Amygdala (tissue), 56 donors: ENCODE data around the gene SDHAF1.
"Not testable (repeated sequence)": the region's sequence is repeated elsewhere in the genome, so short reads cannot be mapped to it uniquely, and the experiment has no call there.

Experiments
- DNase-seq, 56 donors: peaks; one replicate each; lab custom pipeline; 2025; lab: John Stamatoyannopoulos, UW

The SDHAF1 gene

DNA sequence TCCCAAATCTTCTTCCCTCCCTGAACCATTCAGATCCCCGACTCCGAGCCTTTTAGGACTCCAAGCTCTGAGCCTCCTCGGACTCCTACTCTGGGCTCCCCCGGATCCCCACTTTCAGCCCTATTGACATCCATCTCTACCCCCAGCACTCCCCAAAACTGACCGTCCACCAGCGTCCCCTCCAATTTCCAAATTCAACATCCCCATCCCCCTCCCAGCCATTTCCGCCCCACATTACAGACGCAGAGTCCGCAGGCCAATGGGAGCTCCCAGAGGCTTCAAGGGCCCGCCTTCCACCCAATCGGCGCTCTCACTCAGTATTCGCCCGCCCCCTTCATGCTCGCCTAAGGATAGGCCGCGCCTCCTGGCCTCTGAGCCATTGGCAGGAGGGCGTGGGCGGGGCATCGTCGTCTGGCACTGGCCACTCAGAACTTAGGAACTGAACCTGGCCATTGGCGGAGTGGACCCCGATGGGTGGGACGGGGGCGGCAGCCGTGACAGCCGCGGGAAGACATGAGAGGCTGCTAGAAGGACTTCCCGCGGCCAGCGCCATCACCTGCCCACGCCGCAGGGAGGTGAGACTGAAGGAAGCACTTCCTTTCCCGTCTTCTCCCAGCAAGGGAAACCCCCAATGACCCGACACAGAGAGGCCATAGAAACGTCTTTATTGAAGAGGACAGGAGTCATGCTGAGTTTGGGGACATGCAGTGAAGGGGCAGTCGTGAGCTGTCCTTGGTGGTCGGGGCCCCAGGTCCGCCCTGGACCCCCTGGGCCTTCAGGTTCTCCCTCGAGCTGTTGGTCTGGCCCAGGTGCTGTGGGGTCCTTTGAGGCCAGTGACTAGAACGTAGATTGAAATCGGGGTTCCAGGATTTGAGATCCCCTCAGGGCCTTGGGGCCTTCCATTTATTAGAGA, 19.3 kb downstream of the SDHAF1 start, which contains the start of gene ALKBH6:
Gene ALKBH6 (minus strand): TSS at position 202 of the 913 bp plus-strand sequence. CDS start 816 bp downstream, outside the sequence.
- peak; percentile 68 to 100 (median 98) for DNase-seq

DNA sequence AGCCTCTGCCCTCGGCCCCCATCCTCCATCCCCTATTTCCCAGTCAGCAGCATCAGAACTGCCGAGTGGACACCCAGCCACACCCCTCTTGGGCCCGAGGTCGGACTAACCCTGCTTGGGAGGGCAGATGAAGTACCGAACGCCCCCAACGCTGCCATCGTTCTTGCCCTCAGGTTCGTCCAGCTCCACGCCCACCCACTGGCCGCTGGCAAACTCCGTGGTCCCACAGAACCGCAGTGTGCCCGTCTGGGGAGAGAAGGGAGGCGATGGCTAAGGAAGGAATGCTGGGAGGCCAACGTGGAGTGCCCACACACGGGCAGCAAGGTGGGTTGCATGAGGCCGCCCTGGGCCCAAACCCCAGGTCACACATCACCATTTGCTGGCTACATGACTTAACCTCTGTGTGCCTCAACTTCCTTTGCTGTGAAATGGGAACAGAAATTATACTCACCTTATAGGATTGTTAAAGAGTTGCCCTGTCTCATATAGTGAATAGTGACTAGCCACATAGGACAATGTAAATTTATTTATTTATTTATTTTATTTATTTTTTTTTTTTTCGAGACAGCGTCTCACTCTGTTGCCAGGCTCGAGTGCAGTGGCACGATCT, 24.2 kb downstream of the SDHAF1 start:
- no peak for DNase-seq

DNA sequence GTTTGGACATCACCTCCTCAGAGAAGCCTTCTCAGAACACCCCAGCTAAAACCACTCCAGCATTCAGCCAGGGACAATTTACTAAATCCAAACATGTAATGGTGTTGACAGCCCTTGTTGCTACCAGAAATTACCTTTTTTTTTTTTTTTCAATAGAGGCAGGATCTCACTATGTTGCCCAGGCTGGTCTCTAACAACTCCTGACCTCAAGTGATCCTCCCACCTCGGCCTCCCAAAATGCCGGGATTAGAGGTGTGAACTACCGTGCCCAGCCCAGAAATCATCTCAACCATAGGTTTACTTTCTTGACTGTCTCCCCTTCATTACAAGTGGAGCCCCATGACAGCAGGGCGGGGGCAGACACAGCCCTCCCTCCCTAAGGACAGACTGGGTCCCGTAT, 28.4 kb downstream of the SDHAF1 start:
- DNase-seq, result no peak

DNA sequence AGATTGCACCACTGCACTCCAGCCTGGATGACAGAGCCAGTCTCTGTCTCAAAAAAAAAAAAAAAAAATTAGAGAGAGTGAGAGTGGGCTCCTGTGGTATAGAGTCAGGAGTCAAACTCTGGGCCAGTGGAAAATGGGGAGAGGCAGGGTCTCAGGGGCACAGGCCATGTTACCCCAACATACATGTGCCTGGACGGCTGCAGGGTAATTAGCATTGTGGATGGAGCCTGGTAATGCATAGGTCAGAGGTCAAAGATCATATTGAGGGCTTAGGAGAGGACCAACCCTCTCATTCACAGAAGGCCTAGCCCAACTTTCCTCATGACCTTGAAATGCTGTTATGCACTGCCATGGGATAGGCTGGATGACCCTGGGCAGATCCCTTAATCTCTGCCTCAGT, 30.6 kb downstream of the SDHAF1 start:
- no peak for DNase-seq

DNA sequence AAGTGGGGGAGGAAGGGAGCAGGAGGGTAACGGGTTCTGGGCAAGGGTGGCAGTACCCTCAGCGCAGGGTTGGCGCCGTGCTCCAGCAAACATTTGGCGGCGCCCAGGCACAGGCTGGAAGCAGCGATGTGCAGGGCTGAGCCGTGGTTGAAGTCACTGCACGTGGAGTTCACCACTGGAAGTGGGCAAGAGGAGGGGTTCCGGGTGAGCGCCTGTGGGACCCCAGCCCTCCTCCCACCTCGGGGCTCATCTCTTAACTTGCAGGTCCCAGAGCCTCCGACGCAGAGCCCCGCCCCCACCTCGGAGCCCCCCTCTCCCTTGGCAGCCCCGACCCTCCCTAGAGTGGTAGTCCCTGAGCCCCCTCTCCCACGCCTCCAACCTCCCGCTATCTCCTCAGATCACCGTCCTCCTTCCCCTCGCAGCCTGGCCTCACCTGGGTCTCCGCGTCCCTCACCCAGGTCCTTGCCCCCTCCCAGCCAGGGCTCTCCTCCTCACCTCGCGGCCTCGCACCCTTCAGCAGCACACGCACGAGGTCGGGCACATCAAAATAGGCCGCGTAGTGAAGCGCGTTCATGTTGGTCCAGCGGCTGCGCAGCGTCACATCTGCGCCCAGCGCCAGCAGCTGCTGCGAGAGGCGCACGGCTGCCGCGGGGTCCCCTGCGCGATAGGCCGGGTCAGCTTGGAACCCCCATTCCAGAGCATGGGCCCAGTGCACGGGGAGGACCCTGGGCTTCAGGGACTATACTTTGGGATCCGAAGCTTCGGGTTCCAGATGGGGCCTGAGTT, 31.3 kb downstream of the SDHAF1 start:
- no peak for DNase-seq

DNA sequence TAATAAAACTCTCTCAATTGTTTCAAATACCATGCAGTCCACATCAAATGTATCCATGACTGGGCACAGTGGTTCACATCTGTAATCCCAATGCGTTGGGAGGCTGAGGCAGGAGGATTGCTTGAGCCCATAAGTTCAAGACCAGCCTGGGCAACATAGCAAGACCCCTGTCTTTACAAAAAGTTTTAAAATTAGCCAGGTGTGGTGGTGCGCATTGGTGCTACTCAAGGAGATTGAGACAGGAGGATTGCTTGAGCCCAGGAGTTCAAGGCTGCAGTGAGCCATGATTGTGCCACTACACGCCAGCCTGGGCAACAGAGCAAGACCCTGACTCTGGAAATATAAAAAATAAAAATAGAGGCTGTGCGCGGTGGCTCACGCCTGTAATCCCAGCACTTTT, 32.7 kb downstream of the SDHAF1 start:
- DNase-seq, result no peak

DNA sequence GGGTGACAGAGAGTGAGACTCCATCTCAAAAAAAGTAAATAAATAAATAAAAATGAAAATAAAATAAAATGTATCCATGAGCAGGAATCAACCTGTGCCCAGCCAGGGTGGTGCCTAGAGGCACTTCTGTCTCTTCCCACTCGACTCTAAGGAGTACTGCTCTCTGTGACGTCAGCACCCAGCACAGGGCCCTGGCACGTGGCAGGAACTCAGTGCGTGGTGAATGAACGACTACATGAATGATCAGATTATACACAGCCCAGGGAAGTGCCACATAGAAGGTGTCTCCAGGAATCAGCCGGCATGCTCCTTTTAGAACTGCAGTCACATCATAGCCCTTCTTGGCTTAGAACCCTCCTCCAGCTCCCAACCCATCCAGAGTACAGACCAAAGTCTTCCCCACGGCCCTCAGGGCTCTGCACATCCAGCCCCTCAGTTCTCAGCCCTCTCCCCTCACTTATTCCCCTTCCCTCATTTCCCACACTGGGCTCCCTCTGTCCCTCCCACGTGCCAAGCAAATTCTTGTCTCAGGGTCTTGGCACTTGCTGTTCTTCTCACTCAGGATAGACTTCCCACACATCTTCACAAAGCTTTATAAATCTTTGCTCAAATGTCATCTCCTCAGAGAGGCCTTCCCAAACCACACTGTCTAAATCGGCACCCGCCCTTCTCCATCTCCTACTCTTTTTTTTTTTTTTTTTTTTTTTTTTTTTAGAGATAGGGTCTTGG, 33.5 kb downstream of the SDHAF1 start:
- DNase-seq, result peak in 21 of 56 donors; percentile 11 to 56 (median 19)

DNA sequence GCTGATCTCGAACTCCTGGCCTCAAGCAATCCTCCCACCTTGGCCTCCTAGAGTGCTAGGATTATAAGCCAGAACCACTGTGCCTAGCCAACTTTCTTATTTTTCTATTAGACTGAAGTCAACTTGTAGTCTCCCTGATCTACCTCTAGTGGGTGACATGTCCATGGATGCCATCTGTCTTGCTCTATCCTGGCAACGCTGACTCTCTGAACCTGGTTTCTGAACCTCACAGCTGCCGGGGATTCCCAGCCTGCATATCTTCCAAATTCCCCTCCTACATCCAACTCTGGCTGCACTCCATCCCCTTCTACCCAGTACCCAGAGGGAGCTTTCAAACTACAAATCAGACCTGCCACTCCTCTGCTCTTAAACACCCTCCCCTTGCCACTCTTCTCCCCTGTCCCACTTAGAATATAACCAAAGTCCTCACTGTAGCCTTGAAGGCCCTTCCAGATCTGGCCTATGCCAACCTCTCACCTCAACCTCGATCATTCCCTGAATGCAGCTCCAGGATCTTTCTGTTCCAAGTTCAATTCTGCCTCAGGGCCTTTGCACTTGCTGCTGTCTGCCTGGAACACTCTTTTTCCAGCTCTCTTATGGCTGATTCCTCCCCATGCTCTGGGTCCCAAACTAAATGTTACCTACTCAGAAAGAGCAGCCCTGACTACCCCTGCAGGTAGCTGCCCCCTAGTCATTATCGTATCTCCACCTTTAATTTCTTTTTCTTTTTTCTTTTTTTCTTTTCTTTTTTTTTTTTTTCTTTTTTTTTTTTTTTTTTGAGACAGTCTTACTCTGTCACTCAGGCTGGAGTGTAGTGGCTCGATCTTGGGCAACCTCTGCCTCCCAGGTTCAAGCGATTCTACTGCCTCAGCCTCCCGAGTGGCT, 35.5 kb downstream of the SDHAF1 start:
- DNase-seq, result no peak

- no peak for DNase-seq
Measured at GRCh38 chr19:36031308-36031707, 36.3 kb downstream of the SDHAF1 start.

DNA sequence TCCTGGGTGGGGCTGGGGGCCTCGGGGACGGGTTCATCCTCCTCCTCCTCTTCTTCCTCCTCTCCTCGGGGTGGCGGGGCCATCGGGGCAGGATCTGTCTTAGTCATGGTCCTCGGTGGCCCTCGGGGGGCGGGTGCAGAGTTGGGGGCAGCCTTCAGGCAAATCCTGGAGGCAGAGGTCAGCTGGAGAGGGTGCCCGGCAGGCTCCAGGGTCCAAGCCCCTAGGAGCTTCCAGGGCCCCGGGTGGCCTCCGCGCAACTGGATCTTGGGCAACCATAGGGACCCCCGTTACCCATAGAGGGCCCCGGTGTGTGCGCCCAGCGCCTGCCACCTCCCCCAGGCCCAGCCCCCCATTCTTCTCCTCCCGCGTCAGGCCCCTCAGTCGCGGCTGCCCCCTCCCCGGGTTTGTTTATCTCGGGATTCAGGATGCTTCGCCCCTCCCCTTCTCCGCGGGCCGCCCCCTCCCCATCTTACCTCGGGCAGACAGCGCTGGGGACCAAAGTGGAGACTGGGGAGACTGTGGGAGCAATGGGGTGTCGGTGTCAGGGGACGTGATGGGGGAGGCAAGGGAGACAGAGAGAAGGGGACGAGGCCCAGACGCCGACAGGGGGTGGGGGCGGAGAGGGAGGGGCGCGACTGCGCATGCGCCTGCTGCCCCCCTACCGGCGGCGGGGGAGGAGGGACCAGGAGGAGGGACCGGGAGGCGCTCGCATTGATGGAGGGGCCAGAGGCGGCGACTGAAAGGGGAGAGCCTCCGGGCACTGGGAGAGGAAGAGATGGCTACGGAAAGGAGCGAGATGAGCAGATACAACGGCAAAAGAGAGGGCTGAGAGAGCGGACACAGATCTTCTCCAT, 37.5 kb downstream of the SDHAF1 start, which contains the start of gene CLIP3:
Gene CLIP3 (minus strand): TSS at position 623 of the 854 bp plus-strand sequence. CDS start 516 bp downstream, at position 107.
- DNase-seq, result peak in 55 of 56 donors; percentile 25 to 89 (median 74)

GRCh38 chr19:36040495-36040894, 45.5 kb downstream of the SDHAF1 start:
- no peak for DNase-seq

DNA sequence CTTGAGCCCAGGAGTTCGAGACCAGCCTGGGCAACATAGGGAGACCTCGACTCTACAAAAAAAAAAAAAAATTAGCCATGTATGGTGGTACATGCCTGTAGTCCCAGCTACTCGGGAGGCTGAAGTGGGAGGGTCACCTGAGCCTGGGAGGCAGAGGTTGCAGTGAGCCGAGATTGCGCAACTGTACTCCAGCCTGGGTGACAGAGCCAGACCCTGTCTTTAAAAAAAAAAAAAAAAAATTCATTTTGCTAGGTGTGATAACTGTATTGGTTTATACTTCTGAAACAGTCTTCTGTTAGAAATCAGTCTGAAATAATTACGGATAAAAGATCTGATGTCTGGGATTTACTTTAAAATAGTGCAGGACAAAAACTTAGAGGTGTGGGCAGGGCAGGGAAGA, 46.1 kb downstream of the SDHAF1 start:
- DNase-seq, result not testable (repeated sequence)

DNA sequence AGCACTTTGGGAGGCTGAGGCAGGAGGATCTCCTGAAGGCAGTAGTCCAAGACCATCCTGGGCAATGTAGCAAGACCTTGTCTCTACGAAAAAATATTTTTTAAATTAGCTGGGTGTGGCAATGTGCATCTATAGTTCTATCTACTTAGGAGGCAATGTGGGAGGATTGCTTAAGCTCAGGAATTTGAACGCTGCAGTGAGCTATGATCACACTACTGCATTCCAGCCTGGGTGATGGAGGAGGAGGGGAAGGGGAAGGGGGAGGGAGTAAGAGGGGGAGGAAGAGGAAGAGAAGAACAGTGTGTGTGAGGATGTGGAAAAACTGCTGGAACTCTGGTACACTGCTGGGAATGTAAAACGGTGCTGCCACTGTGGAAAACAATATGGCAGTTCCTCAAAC, 46.8 kb downstream of the SDHAF1 start:
- no peak for DNase-seq

DNA sequence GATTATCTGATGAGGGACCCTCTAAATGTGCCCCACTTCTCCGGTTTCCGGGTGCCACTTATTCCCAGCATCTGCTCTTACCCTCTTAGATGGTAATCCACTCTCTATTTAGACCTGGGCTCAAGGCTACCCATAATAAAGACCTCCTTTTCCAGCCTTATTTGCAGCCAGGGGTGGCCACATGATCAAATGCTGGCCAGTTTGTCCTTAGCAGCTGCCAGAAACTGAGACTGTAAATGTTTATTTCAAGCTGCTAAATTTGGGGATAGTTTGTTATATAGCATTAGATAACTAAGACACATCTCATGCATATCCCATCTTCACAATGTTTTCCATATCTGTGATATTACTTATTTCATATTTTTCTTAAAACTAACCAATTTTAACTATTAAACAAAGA, 49.0 kb downstream of the SDHAF1 start:
- DNase-seq, result peak in 11 of 56 donors; percentile 2 to 38 (median 14)
